Left ventricle myocardium inferior (tissue), 1 donor: ENCODE measurements around the gene RXRA. TPM values are rescaled to one million over a fixed set of nuclear protein-coding genes. Genes with fewer than 3 reads are reported as not detected.

ENCODE experiments used
- DNase-seq: peaks from one replicate; pipeline ENCODE4 v3.0.0-alpha.2; 2020
- H3K27ac ChIP-seq: fragments of 200-600 bp; replicated peaks from 2 replicates; pipeline ENCODE4 v1.8.0; 2021
- H3K27me3 ChIP-seq: fragments of 200-600 bp; 2 replicates; pipeline ENCODE4 v1.8.0; 2021; ENCODE audit warnings: low read depth
- H3K36me3 ChIP-seq: fragments of 200-600 bp; 2 replicates; pipeline ENCODE4 v1.8.0; 2021
- H3K4me1 ChIP-seq: fragments of 200-600 bp; 2 replicates; pipeline ENCODE4 v1.8.0; 2021
- H3K4me3 ChIP-seq: fragments of 200-600 bp; 2 replicates; pipeline ENCODE4 v1.8.0; 2021; ENCODE audit warnings: mild to moderate bottlenecking, moderate library complexity
- H3K9me3 ChIP-seq: fragments of 200-600 bp; replicated peaks from 2 replicates; pipeline ENCODE4 v1.8.0; 2021
- CTCF ChIP-seq: fragments of 200-600 bp; IDR thresholded peaks from 2 replicates; pipeline ENCODE4 v1.8.0; 2021; ENCODE audit warnings: antibody characterized with exemption, mild to moderate bottlenecking, borderline replicate concordance
- intact Hi-C: fragments of 100-400 bp; cut with micrococcal nuclease; formaldehyde crosslinking; loops from one replicate; pipeline ENCODE4 v1.11.0; 2022
- total RNA-seq: library from RNA; stranded (reverse); fragmentation: NEBNext Ultra II Directional; extraction: Animal tissue kit (Norgen Biotek cat#: 25700); gene quantifications from one replicate; pipeline ENCODE4 v1.2.1, GENCODE V29; 2021
- donor health status: DM: no; HTN: yes; CAD: no; lungs with severe emphysema.

RXRA gene
- total RNA-seq, 1 donor from 2014 or later = 57.1 TPM

DNA sequence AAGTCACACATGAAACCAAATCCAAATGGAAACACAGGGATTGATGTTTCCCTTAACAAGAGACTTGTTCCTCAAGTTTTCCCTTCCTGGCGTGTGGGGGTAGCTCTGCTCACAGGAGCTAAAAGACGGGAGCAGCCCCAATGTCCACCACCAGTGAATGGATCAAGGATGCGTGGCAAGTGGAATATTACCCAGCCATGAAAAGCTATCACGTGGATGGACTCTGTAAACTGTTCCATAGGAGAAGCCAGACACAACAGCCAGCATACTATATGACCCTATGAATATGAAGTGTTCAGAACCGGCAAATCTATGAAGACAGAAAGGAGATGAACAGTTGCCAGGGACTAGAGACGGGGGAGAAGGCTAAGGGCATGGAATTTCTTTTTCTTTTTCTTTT is 28.3 kb upstream of the RXRA start:
- TF ChIP-seq CTCF = no peak
- Histone ChIP-seq H3K27ac (no peak overlapping the region), H3K9me3 (no peaks in the 10 kb centered on the region), H3K4me3 (no peak overlapping the region), H3K36me3 (no peaks in the 10 kb centered on the region), H3K4me1 (peaks cover 19% of the 10 kb centered on the region), H3K27me3 (no peaks in the 10 kb centered on the region)
- peak; percentile 1 for DNase-seq
- intact Hi-C loops = no loop called here

DNA sequence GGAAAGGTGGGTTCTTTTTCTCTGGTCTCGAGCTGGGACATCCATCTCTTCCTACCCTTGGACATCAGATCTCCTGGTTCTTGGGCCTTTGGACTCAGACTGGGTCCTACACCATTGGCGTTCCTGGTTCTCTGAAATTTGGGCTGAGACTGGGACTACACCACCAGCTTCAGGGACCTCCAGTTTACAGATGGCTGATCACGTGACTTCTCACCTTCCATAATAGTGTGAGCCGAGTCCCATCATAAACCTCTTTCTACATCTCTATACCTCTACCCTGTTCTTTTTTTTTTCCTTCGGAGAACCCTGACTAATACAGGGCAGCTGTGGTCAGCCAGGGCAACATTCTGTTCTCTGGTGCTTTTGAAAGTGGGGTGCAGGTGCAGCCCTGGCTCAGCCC is 27.2 kb upstream of the RXRA start:
- Histone ChIP-seq H3K4me3 (no peak overlapping the region), H3K27me3 (no peaks in the 10 kb centered on the region), H3K27ac (no peak overlapping the region), H3K36me3 (no peaks in the 10 kb centered on the region), H3K9me3 (no peaks in the 10 kb centered on the region), H3K4me1 (peaks cover 8% of the 10 kb centered on the region)
- intact Hi-C loops = no loop called here
- no peak for TF ChIP-seq CTCF
- peak; percentile 1 for DNase-seq

GRCh38 chr9:134299883-134300282 is 26.4 kb upstream of the RXRA start:
- Histone ChIP-seq H3K27me3 (no peaks in the 10 kb centered on the region), H3K4me3 (no peak overlapping the region), H3K9me3 (no peaks in the 10 kb centered on the region), H3K36me3 (no peaks in the 10 kb centered on the region), H3K4me1 (peaks cover 5% of the 10 kb centered on the region), H3K27ac (no peak overlapping the region)
- TF ChIP-seq CTCF = no peak
- peak; percentile 12 for DNase-seq
- intact Hi-C loops = no loop called here

DNA sequence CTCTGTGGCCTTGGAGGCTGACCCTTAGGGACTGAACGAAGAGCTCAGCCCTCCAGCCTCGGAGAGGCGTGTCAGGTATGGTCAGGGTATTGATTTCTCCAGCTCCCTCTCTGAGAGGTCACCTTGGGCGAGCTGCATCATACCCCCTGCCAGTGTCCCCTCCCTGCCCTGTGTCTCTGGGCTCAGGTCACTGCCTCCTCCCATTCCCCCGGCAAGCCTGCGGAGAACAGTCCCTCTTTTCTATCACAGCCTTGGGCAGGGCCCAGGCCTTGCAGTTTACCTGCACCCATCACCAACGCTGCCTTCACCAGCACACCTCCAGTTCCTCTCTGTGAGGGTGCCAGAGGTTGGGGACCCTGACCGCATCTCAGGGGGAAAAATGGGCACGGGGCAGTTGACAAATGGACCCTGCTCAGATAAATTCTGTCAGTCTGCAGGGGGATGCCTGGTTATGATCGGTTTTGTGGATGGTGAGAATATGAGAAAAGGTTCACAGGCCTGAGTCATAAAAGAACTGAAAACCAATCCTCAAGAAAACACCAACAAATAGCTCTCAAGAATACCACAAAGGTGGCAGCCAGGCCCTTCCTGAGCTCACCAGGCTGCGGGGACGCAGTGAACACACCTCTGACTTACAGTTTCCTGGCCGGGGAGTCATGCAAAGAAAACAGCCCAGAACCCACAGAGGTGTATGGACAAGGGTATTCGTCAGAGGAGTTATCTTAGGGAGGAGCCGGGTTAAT is 24.7 kb upstream of the RXRA start:
- no peak overlapping the region for H3K4me3 ChIP-seq
- no peak overlapping the region for H3K27ac ChIP-seq
- intact Hi-C loops = no loop called here
- no peaks in the 10 kb centered on the region for H3K9me3 ChIP-seq
- H3K36me3 ChIP-seq = no peaks in the 10 kb centered on the region
- no peak for TF ChIP-seq CTCF
- H3K4me1 ChIP-seq = peaks cover 5% of the 10 kb centered on the region
- peak; percentile 13 for DNase-seq
- H3K27me3 ChIP-seq = no peaks in the 10 kb centered on the region

- H3K4me1 ChIP-seq = peaks cover 5% of the 10 kb centered on the region
- no peak overlapping the region for H3K4me3 ChIP-seq
- H3K36me3 ChIP-seq = no peaks in the 10 kb centered on the region
- DNase-seq = no peak
- H3K9me3 ChIP-seq = no peaks in the 10 kb centered on the region
- H3K27me3 ChIP-seq = no peaks in the 10 kb centered on the region
- TF ChIP-seq CTCF = no peak
- intact Hi-C loops = no loop called here
- H3K27ac ChIP-seq = no peak overlapping the region
These were observed 24.0 kb upstream of the RXRA start for GRCh38 chr9:134302130-134302817.
